ENCODE data around the gene ZNF664. TPM values are rescaled to one million over a fixed set of nuclear protein-coding genes. Genes with fewer than 3 reads are reported as not detected.

Gene ZNF664
- total RNA-seq, 4 donors from 2014 or later, result 16.3 to 41.5 (median 25.7) TPM

- no peak overlapping the region for H3K4me3 ChIP-seq (ENCODE audit: low read depth, poor library complexity, severe bottlenecking)
- intact Hi-C loops (cut with DNase I; ENCODE audit: low total_unique reads), result no loop called here
- 78 to 87% methylated on average over 2 of the region's 2 CpGs for WGBS, 2 donors
- TF ChIP-seq POLR2A (IDR thresholded peaks at IDR 0.05) (no peak), CTCF (IDR thresholded peaks at IDR 0.05) (no peak)
- DNase-seq (ENCODE audit: low spot score in 2 of 2), result no peak
These were observed 25.5 kb downstream of the ZNF664 start for GRCh38 chr12:123998344-123998990.

- no peak for DNase-seq (ENCODE audit: low spot score in 2 of 2)
- WGBS, 2 donors, result 87 to 92% methylated on average over 2 of the region's 2 CpGs
- TF ChIP-seq CTCF (IDR thresholded peaks at IDR 0.05), result no peak
- TF ChIP-seq POLR2A (IDR thresholded peaks at IDR 0.05), result no peak
- H3K4me3 ChIP-seq (ENCODE audit: low read depth, poor library complexity, severe bottlenecking), result no peak overlapping the region
- intact Hi-C loops (cut with DNase I; ENCODE audit: low total_unique reads), result no loop called here
These were observed 26.0 kb downstream of the ZNF664 start for GRCh38 chr12:123998991-123999359.

DNA sequence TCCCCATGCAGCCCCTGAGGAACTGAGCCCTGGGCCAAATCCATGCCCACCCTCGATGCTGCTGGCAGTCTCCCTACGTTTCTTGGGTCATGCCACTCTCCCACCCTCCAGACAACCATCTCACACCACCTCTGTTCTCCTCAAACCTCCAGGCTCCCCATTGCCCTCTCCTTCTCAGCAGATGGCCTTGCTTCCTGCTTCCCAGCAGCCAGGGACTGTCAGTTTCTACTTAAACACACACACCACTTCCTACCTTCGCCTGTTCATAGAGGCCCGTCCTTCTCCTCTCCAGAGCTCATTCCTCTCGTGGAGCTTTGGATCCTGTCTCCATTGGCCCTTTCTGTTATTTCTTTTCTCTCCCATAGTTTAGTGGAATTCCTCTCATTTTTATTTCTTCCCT is 27.1 kb downstream of the ZNF664 start:
- no peak for TF ChIP-seq CTCF (IDR thresholded peaks at IDR 0.05)
- no peak for TF ChIP-seq POLR2A (IDR thresholded peaks at IDR 0.05)
- no peak overlapping the region for H3K4me3 ChIP-seq (ENCODE audit: low read depth, poor library complexity, severe bottlenecking)
- intact Hi-C loops (cut with DNase I; ENCODE audit: low total_unique reads), result no loop called here
- 87 to 91% methylated on average over 5 of the region's 5 CpGs for WGBS, 2 donors
- DNase-seq (ENCODE audit: low spot score in 2 of 2), result peak in 1 of 2 donors; percentile 79

- intact Hi-C loops (cut with DNase I; ENCODE audit: low total_unique reads), result no loop called here
- TF ChIP-seq CTCF (IDR thresholded peaks at IDR 0.05) (no peak), POLR2A (IDR thresholded peaks at IDR 0.05) (no peak)
- no peak overlapping the region for H3K4me3 ChIP-seq (ENCODE audit: low read depth, poor library complexity, severe bottlenecking)
- DNase-seq (ENCODE audit: low spot score in 2 of 2), result peak in 1 of 2 donors; percentile 71
- 85 to 88% methylated on average over 7 of the region's 7 CpGs for WGBS, 2 donors
These were observed 28.3 kb downstream of the ZNF664 start for GRCh38 chr12:124001343-124001742.

DNA sequence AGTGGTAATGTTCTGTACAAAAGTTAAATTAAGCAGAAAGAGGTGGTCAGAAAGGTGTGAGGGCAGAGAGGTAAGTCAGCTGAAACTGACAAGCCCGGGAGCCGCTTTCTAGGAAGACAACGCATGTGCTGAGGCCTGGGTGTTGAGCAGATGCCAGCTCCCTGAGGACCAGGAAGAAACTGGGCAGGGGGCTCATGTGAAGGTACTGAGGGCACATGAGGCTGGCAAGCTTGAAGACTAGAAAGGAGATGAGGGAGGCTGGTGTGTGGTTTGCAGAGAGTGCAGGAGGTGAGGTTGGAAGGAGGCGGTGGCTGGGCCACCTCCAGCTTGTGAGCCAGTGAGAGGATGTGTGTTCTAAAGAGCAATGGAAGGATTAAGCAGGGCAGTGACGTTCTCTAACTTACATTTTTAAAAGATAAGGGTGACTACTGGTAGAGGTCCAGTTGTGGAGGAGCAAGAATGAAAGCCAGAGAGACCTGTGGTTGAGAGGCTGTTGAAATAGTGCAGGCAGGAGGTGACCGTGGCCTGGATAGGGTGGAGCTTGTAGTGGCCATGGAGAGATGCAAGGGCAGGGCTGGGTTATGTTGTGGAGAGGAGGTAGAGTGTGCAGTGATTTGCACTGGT is 29.1 kb downstream of the ZNF664 start:
- intact Hi-C loops (cut with DNase I; ENCODE audit: low total_unique reads), result no loop called here
- H3K4me3 ChIP-seq (ENCODE audit: low read depth, poor library complexity, severe bottlenecking), result no peak overlapping the region
- 86 to 90% methylated on average over 6 of the region's 6 CpGs for WGBS, 2 donors
- TF ChIP-seq CTCF (IDR thresholded peaks at IDR 0.05), result no peak
- TF ChIP-seq POLR2A (IDR thresholded peaks at IDR 0.05), result no peak
- peak in 1 of 2 donors; percentile 70 for DNase-seq (ENCODE audit: low spot score in 2 of 2)

All from lower leg skin (tissue), 4 donors.